Ovary (tissue), 3 donors: Measurements from ENCODE around the gene PPP2R5A.

Experiments
- CTCF ChIP-seq, 3 donors: fragments of 450-650 bp in 2 of 3; fragments of 200-600 bp in 1 of 3; IDR thresholded peaks; one replicate each; pipeline versions ENCODE4 v1.5.1 to v1.8.0; 2016 to 2022; ENCODE audit warnings: antibody characterized with exemption in 3 of 3, mild to moderate bottlenecking in 1 of 3
- EP300 ChIP-seq: sonication (generic); formaldehyde crosslinking; IDR thresholded peaks from one replicate; pipeline ENCODE4 v1.6.1; 2017; ENCODE audit warnings: antibody characterized with exemption
- POLR2A ChIP-seq: fragments of 450-650 bp; IDR thresholded peaks from one replicate; pipeline ENCODE4 v1.6.1; 2017; ENCODE audit warnings: antibody characterized with exemption, mild to moderate bottlenecking, moderate library complexity
- donor health status: DM: no; HTN: no; CAD: no.

- TF ChIP-seq CTCF (IDR thresholded peaks at IDR 0.05) (no peak), POLR2A (no peak), EP300 (no peak)
Observed at GRCh38 chr1:212328248-212328647, 43.0 kb downstream of the PPP2R5A start.
